HG02588 (cell line): ENCODE results near the gene SMNDC1.
"Not testable (repeated sequence)": the region's sequence is repeated elsewhere in the genome, so short reads cannot be mapped to it uniquely, and the experiment has no call there.

Experiments
- ATAC-seq: cut with Tn5 transposase; IDR thresholded peaks from one replicate; pipeline ENCODE4 v1.9.1; 2021; ENCODE audit warnings: mild to moderate bottlenecking, moderate library complexity; ENCODE audit not compliant: unreplicated experiment

Gene SMNDC1

DNA sequence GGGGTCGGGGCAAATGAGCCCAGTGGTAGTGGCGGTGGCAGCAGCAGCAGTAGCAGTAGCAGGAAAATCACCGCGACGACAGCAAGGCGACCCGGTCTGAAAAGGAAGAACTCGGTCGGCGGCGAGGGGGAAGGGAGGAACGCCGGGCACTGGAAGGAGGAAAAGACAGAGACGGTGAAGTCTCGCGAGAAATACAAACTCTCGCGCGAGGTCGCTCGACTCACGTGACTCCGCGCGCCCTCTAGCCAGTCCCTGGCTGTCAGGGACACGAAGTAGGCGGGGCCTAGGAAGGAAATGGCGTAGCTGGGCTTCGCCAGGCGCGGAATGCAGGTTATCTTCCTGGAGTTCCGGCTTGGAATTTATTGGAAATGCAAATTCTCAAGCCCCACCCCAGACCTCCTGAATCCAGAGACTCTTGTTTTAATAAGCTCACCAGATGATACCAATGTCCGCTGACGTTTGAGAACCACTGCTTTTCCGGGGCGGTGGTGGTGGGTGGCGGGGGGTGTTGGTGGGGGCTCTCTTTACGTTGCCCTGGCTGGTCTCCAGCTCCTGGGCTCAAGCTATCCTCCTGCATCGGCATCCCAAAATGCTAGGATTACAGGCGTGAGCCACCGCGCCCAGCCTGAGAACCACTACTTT is at the start of gene SMNDC1:
Gene SMNDC1, minus strand, starts transcription at position 141 of the 642 bp plus-strand sequence. CDS start 1,333 bp downstream, outside the sequence.
- peak; percentile 86 for ATAC-seq

GRCh38 chr10:110354322-110354766 is 49.6 kb upstream of the SMNDC1 start:
- no peak for ATAC-seq

DNA sequence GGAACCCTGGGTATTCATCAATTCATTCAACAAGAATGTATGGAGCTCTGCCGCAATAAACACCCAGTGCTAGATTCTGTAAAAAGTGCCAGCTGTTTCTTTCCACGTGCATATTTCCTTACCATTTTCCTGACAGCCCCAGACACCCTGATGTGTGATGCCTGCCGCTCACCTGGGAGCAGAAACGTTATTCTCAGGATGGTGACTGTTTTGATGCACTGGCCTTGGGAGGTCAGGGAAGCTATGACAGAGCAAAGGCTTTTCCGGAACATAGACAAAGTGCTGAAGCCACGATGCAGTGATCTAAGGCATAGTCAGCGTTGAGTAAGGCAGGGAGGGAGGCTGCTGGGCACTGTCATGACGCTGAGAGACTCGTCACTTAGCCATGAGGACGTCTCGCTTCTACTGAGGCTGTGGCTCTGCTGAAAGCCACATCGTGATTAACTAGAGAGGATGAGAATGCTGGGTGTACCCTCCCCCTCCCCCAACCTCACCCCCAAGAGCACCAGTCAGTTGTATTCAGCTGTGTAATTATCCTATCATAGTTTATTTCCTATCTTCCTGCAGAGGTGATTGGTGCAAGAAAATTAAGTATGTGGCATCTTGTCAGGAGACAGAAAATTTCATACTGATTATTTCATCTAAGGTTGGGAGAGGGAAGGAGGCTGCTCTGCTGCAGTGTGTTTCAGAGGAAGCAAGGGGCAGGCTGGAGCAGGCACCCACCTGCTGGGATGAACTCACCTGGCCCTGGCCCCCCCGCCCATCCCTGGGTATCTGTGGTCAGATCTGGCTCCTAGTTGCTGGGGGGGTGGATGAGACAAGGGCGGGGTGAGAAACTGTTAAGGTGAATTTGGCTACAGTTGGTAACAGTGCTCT is 48.8 kb upstream of the SMNDC1 start:
- ATAC-seq, result no peak

GRCh38 chr10:110352930-110353243 is 48.2 kb upstream of the SMNDC1 start:
- ATAC-seq, result no peak

GRCh38 chr10:110350812-110351211 is 46.1 kb upstream of the SMNDC1 start:
- ATAC-seq, result no peak

DNA sequence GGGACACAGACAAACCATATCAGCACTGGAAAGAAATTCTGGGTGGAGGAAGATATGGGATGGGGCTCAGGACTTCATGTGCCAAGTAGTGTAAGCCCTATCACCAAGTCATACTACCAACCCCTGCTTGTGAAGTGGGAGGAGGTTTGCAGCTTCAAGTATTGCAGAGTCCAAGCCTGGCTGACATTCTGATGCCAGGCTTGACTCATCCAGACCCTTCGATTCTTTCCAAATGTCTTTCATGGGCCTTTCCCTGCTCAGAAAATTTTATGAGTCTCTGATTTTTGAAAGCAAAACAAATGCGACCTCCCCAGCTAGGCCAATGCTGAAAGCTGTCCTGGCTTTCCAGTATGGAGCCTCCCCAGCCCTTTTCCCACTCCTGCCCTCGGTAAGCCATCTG is 45.1 kb upstream of the SMNDC1 start:
- ATAC-seq, result no peak

GRCh38 chr10:110349386-110349785 is 44.7 kb upstream of the SMNDC1 start:
- ATAC-seq, result no peak

DNA sequence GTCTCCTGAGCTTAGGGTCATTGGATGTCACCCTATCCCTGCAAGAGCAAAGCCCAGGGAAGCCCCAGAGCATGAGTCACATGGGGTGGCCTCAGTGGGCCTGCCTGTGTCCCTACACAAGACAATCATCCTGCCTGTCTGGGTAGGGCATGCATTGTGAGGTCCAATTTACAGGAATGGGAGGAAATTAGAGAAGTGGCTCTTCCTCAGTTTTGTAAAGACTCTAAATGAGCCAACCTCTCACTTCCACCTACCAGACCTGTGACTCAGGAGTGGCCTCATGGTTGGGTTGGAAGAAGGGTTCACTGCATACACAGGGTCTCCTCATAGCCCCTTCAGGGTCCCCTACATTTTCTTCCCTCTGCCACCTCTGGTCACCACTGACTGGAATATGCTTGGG is 43.6 kb upstream of the SMNDC1 start:
- no peak for ATAC-seq

- no peak for ATAC-seq
Observed at GRCh38 chr10:110346914-110347313, 42.2 kb upstream of the SMNDC1 start.

- no peak for ATAC-seq
Observed at GRCh38 chr10:110345286-110345685, 40.6 kb upstream of the SMNDC1 start.

DNA sequence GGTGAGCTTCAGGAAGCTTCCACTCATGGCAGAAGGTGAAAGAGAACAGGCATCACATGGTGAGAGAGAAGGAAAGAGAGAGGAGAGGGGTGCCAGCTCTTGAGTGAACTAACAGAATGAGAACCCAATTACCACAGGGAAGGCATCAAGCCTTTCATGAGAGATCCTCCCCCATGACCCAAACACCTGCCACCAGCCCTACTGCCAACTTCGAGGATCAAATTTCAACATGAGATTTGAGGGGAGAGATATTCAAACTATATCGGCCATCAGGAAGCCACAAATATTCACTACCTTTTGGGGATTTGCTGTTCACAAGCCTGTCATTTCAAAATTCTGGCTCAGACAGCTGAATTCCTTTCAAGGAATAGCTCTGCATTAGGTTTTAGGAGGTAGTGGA is 39.9 kb upstream of the SMNDC1 start:
- ATAC-seq, result no peak

- ATAC-seq, result no peak
Observed at GRCh38 chr10:110343947-110344346, 39.2 kb upstream of the SMNDC1 start.

DNA sequence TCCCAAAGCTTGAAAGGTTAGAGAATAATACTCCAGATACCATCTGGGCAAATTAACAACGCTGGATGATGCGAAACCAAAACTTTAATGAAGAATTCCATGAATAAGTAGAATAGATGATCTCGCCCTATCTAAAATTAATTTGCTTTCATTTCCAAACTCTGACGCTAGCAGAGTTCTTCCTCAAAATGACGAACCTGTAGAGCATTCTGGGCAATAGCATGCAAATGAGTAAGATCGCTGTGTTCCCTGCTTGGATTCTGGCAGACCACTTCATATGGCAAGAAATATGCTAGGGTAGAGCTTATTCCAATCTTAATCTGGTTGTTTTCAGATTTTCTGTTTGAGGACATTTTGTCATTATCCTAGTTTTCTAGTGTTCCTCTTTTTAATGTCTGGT is 36.1 kb upstream of the SMNDC1 start:
- ATAC-seq, result no peak

DNA sequence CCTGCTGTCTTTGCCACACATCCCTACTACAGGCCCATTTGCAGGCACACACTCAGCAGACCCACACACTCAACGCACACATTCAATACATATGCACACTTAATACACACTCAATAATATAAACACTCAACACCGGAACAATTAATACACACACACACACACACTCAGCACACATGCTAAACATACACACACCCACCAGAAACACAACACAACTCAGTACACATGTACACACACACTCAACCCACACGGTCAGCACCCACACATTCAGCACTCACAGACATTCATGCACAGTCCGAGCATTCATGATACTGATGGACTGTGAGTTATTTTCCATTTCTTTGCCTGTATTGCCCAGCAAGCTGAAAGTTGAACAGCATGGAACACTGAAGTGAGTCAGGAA is 35.4 kb upstream of the SMNDC1 start:
- ATAC-seq, result no peak

GRCh38 chr10:110337906-110338305 is 33.2 kb upstream of the SMNDC1 start:
- no peak for ATAC-seq

- no peak for ATAC-seq
Observed at GRCh38 chr10:110337401-110337800, 32.7 kb upstream of the SMNDC1 start.

- no peak for ATAC-seq
Observed at GRCh38 chr10:110336111-110336721, 31.5 kb upstream of the SMNDC1 start.

DNA sequence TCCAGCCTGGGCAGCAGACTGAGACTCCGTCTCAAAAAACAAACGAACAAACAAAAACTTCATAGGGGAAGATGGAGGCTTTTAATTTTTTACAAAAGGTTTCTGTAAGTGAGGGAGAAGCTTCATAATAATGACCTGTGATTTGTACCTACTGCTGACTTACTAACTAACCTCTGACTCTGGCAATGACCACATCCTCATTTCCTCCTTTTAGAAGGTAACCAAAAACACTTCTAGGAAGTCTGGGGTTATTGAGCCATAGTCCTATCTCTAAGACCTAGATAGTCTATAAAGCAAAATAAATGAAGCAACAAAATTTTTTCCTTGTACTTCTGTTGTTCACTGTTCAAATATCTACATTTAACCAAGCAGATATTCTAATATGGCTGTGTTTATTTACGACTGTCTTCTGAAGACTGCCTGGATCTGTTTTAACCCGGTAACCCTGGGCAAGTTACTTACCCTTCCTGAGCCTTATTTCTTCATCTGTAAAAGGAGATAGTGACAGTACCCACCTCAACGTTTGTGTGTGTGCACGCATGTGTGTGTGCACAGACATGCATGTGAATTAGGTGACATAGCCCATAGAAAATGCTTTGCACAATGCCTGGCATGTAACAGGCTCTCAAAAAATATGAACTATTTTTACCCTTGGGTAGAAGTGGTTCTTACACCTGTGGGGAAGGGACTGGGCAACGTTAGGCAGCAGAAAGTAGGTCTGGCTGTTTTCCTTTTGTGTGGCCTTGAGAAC is 30.8 kb upstream of the SMNDC1 start:
- no peak for ATAC-seq

DNA sequence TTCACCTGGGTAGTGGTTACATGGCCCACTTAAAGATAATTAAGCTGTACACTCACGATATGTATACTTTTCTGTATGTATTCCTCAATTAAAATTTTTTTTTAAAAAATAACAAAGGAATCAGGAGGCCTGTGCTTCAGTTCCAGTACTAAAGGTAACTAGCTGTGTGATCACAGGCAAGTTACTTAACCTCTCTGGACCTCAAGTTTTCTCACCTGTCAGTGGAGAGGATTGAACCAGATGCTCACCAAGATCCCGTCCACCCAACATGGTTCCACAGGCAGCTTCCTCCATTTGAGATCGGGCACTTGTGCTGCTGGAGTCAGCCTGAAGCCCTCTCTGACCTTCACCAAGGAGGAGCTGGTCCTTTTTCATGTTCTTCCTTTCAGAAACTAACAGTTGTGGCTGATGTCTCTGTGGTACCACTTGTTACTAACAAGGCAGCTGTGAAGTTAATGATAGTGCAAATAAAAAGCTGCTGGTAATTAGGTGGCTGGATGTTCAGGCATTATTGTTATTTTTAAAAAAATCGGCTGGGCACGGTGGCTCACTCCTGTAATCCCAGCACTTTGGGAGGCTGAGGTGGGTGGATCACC is 29.4 kb upstream of the SMNDC1 start:
- no peak for ATAC-seq

DNA sequence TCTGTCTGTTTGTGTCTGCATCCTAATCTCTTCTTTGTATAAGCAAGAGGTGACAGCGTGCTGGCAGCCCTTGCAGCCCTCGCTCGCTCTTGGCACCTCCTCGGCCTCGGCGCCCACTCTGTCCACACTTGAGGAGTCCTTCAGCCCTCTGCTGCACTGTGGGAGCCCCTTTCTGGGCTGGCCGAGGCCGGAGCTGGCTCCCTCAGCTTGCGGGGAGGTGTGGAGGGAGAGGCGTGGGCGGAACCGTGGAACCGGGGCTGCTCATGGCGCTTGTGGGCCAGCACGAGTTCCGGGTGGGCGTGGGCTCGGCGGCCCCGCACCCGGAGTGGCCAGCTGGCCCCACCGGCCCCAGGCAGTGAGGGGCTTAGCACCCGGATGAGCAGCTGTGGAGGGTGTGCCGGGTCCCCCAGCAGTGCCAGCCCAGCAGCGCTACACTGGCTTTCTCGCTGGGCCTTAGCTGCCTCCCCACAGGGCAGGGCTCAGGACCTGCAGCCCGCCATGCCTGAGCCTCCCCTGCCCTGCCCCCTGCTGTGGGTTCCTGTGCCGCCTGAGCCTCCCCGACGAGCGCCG is 26.6 kb upstream of the SMNDC1 start:
- ATAC-seq, result not testable (repeated sequence)

GRCh38 chr10:110330675-110331074 is 26.0 kb upstream of the SMNDC1 start:
- ATAC-seq, result no peak
